HCT116 (cell line): Measurements from ENCODE around the gene EXOC6B.

Source experiments
- CTCF ChIP-seq, 3 experiments: fragments of 200-600 bp in 1 of 3; sonication (generic) in 1 of 3; IDR thresholded peaks in 2 of 3; conservative IDR thresholded peaks in 1 of 3; 2 replicates each; pipeline ENCODE4 v1.5.1; 2012 to 2017; ENCODE audit warnings: low read depth in 2 of 3, low read length in 2 of 3, antibody characterized with exemption in 1 of 3, borderline replicate concordance in 1 of 3, control low read depth in 1 of 3, mild to moderate bottlenecking in 1 of 3, mixed read lengths in 1 of 3, mixed run types in 1 of 3, moderate library complexity in 1 of 3; ENCODE audit not compliant: insufficient read depth in 1 of 3
- EZH2 ChIP-seq: fragments of 200-600 bp; sonication (generic); IDR thresholded peaks from 2 replicates; pipeline ENCODE4 v1.6.1; 2017; ENCODE audit warnings: antibody characterized with exemption, mixed run types
- EZH2phosphoT487 ChIP-seq: fragments of 200-600 bp; IDR thresholded peaks from 2 replicates; pipeline ENCODE4 v1.6.1; 2018; ENCODE audit warnings: antibody characterized with exemption, borderline replicate concordance
- POLR2A ChIP-seq: IDR thresholded peaks from 2 replicates; pipeline ENCODE4 v1.7.0; 2011; ENCODE audit warnings: borderline replicate concordance; ENCODE audit not compliant: insufficient read depth, insufficient read length; ENCODE audit errors: extremely low read depth
- POLR2AphosphoS5 ChIP-seq: IDR thresholded peaks from 2 replicates; pipeline ENCODE4 v1.6.1; 2011; ENCODE audit warnings: mild to moderate bottlenecking, low read depth, low read length, moderate library complexity
- RAD21 ChIP-seq: IDR thresholded peaks from 2 replicates; pipeline ENCODE4 v1.6.1; 2012; ENCODE audit warnings: low read depth, mild to moderate bottlenecking
- REST ChIP-seq: IDR thresholded peaks from 2 replicates; pipeline ENCODE4 v1.6.1; 2012; ENCODE audit warnings: low read depth
- SIN3A ChIP-seq: IDR thresholded peaks from 2 replicates; pipeline ENCODE4 v1.6.1; 2012; ENCODE audit warnings: low read depth
- SP1 ChIP-seq: IDR thresholded peaks from 2 replicates; pipeline ENCODE4 v1.6.1; 2012; ENCODE audit warnings: low read depth
- YY1 ChIP-seq: IDR thresholded peaks from 2 replicates; pipeline ENCODE4 v1.6.1; 2011; ENCODE audit warnings: low read length, low read depth, moderate library complexity, mild to moderate bottlenecking; ENCODE audit not compliant: insufficient replicate concordance; ENCODE audit errors: extremely low read depth
- ZFX ChIP-seq: fragments of 450-650 bp; IDR thresholded peaks from 2 replicates; pipeline ENCODE4 v1.6.1; 2017

GRCh38 chr2:72796766-72797165 is 29.1 kb downstream of the EXOC6B start:
- no peak for TF ChIP-seq POLR2A
- TF ChIP-seq POLR2AphosphoS5 = no peak
- TF ChIP-seq SIN3A = no peak
- TF ChIP-seq CTCF (IDR thresholded peaks at IDR 0.05 in 2 of 3, conservative IDR thresholded peaks at IDR 0.05 in 1 of 3; ENCODE audit: borderline replicate concordance in 1 of 3, insufficient read depth in 1 of 3, low read depth in 2 of 3, low read length in 2 of 3) = no peak
- TF ChIP-seq EZH2 = no peak
- TF ChIP-seq REST = no peak
- TF ChIP-seq YY1 = no peak
- no peak for TF ChIP-seq SP1
- no peak for TF ChIP-seq RAD21
- TF ChIP-seq ZFX = no peak
- no peak for TF ChIP-seq EZH2phosphoT487
